Measurements from ENCODE around the gene NISCH.

NISCH gene

GRCh38 chr3:52521881-52522650 is 66.7 kb downstream of the NISCH start:
- no peak for TF ChIP-seq CTCF (IDR thresholded peaks at IDR 0.05; ENCODE audit: extremely low read depth, insufficient read depth, missing control alignments)
- in situ Hi-C loops (cut with MboI; ENCODE audit: low pct_unique_long_range_greater_than_20kb, low sequenced_read_pairs, unreplicated experiment), result no loop called here
- no peak for DNase-seq (ENCODE audit: low spot score)

- in situ Hi-C loops (cut with MboI; ENCODE audit: low pct_unique_long_range_greater_than_20kb, low sequenced_read_pairs, unreplicated experiment), result no loop called here
- DNase-seq (ENCODE audit: low spot score), result no peak
- TF ChIP-seq CTCF (IDR thresholded peaks at IDR 0.05; ENCODE audit: extremely low read depth, insufficient read depth, missing control alignments), result no peak
Observed at GRCh38 chr3:52522651-52523251, 67.3 kb downstream of the NISCH start.

GRCh38 chr3:52523386-52524257 is 68.2 kb downstream of the NISCH start:
- no peak for DNase-seq (ENCODE audit: low spot score)
- TF ChIP-seq CTCF (IDR thresholded peaks at IDR 0.05; ENCODE audit: extremely low read depth, insufficient read depth, missing control alignments), result no peak
- in situ Hi-C loops (cut with MboI; ENCODE audit: low pct_unique_long_range_greater_than_20kb, low sequenced_read_pairs, unreplicated experiment), result no loop called here

GRCh38 chr3:52524258-52524751 is 68.9 kb downstream of the NISCH start:
- in situ Hi-C loops (cut with MboI; ENCODE audit: low pct_unique_long_range_greater_than_20kb, low sequenced_read_pairs, unreplicated experiment), result no loop called here
- no peak for DNase-seq (ENCODE audit: low spot score)
- no peak for TF ChIP-seq CTCF (IDR thresholded peaks at IDR 0.05; ENCODE audit: extremely low read depth, insufficient read depth, missing control alignments)

- in situ Hi-C loops (cut with MboI; ENCODE audit: low pct_unique_long_range_greater_than_20kb, low sequenced_read_pairs, unreplicated experiment), result no loop called here
- no peak for TF ChIP-seq CTCF (IDR thresholded peaks at IDR 0.05; ENCODE audit: extremely low read depth, insufficient read depth, missing control alignments)
- no peak for DNase-seq (ENCODE audit: low spot score)
Observed at GRCh38 chr3:52524752-52525679, 69.6 kb downstream of the NISCH start.

Measured in GM13977 (cell line).